ENCODE data around the gene TUB. TPM values are rescaled to one million over a fixed set of nuclear protein-coding genes. Genes with fewer than 3 reads are reported as not detected.

Gene TUB
- total RNA-seq, 2 donors from 2014 or later = 2.9 to 8.6 TPM

DNA sequence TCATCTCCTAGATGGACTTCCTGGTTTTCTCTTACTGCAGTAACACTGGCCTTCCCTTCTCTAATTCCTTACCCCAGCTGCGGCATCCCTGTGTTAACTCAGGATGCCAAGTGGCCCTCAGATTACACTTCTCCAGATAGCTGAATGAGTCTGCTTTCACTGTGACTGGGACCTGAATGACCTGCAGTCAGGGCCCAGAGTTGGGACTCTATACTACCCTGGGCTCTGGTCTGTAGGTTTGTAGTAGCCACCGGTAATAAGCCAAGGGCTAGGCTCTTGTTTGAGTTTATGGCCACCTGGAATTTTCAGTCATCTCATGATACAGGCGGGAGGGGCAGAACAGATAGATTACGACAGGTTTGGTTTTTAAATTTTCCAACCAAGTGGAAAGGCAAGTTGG, 24.1 kb downstream of the TUB start:
- H3K36me3 ChIP-seq (replicated peaks in 1 of 2; ENCODE audit: insufficient read depth in 1 of 2, low read depth in 2 of 2) = peaks cover 0 to 5% of the 10 kb centered on the region in 2 donors
- 75 to 95% methylated on average over 4 of the region's 4 CpGs for WGBS, 2 donors

GRCh38 chr11:8105666-8106065, 24.7 kb downstream of the TUB start:
- ATAC-seq = no peak
- 66 to 69% methylated on average over 3 of the region's 3 CpGs for WGBS, 2 donors
- intact Hi-C loops (cut with DNase I) = no loop called here
- DNase-seq = no peak
- Histone ChIP-seq H3K4me3 (no peak overlapping the region), H3K36me3 (replicated peaks in 1 of 2; ENCODE audit: insufficient read depth in 1 of 2, low read depth in 2 of 2) (peaks cover 0 to 5% of the 10 kb centered on the region in 2 donors), H3K9me3 (no peaks in the 10 kb centered on the region), H3K4me1 (no peaks in the 10 kb centered on the region), H3K27me3 (no peaks in the 10 kb centered on the region), H3K27ac (no peak overlapping the region)
- TF ChIP-seq POLR2A (IDR thresholded peaks at IDR 0.05) = no peak
- TF ChIP-seq CTCF (IDR thresholded peaks at IDR 0.05) = no peak

More for the DNA sequence above, 24.1 kb downstream of the TUB start:
- no peak overlapping the region for H3K27ac ChIP-seq
- no peak for ATAC-seq
- no peaks in the 10 kb centered on the region for H3K27me3 ChIP-seq
- no peak for DNase-seq
- H3K4me1 ChIP-seq = no peaks in the 10 kb centered on the region
- TF ChIP-seq POLR2A (IDR thresholded peaks at IDR 0.05) = no peak
- TF ChIP-seq CTCF (IDR thresholded peaks at IDR 0.05) = no peak
- H3K9me3 ChIP-seq = no peaks in the 10 kb centered on the region
- intact Hi-C loops (cut with DNase I) = no loop called here
- no peak overlapping the region for H3K4me3 ChIP-seq

GRCh38 chr11:8106679-8107078, 25.7 kb downstream of the TUB start:
- no peak overlapping the region for H3K4me3 ChIP-seq
- no peaks in the 10 kb centered on the region for H3K27me3 ChIP-seq
- ATAC-seq (no peak), DNase-seq (no peak)
- no peaks in the 10 kb centered on the region for H3K9me3 ChIP-seq
- intact Hi-C loops (cut with DNase I) = no loop called here
- 90 to 95% methylated on average over 2 of the region's 2 CpGs for WGBS, 2 donors
- H3K27ac ChIP-seq = no peak overlapping the region
- H3K4me1 ChIP-seq = no peaks in the 10 kb centered on the region
- TF ChIP-seq CTCF (IDR thresholded peaks at IDR 0.05) = no peak
- TF ChIP-seq POLR2A (IDR thresholded peaks at IDR 0.05) = no peak
- peaks cover 0 to 5% of the 10 kb centered on the region in 2 donors for H3K36me3 ChIP-seq (replicated peaks in 1 of 2; ENCODE audit: insufficient read depth in 1 of 2, low read depth in 2 of 2)

DNA sequence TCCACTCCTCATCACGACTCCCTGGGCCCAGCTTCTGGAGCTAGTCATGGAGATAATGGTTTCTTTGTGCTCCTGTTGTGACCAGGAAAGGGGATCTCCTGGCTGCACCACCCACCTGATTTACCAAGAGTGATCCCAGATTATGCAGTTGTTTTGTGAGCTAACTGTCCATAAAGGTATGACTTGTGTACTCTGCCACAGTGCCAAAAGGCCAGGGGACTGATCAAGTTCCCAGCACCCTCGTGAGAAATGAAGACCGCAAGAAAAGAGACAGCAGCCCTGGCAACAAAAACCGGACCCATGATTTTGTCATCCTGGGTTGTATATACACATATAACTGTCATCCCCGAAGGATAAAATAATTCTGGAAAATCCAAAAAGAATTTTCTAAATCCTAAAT, 26.6 kb downstream of the TUB start:
- H3K27ac ChIP-seq = no peak overlapping the region
- TF ChIP-seq POLR2A (IDR thresholded peaks at IDR 0.05) = no peak
- no peak for TF ChIP-seq CTCF (IDR thresholded peaks at IDR 0.05)
- ATAC-seq = no peak
- whole genome bisulfite sequencing, 2 donors = 73 to 81% methylated on average over 5 of the region's 5 CpGs
- no peak overlapping the region for H3K4me3 ChIP-seq
- H3K27me3 ChIP-seq = no peaks in the 10 kb centered on the region
- peaks cover 0 to 5% of the 10 kb centered on the region in 2 donors for H3K36me3 ChIP-seq (replicated peaks in 1 of 2; ENCODE audit: insufficient read depth in 1 of 2, low read depth in 2 of 2)
- intact Hi-C loops (cut with DNase I) = no loop called here
- H3K4me1 ChIP-seq = no peaks in the 10 kb centered on the region
- no peaks in the 10 kb centered on the region for H3K9me3 ChIP-seq
- DNase-seq = no peak

DNA sequence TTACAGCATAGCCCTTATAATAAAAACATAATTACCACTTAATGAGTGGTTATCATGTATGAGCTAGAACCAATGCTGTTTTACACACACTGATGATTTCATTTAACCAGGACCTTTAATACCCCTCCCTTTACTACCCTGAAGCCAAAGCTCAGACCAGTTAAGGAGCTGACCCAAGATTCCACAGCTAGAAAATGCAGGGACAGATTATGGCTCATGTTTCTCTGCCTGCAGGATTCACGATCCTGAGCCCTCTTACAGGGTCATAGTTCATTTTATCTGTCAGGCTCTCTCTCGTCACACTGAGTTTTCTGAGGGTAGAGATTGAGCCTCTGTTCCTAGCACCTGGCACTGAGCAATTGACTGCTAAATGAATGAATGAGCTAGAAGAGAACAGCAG, 27.4 kb downstream of the TUB start:
- H3K9me3 ChIP-seq = no peaks in the 10 kb centered on the region
- DNase-seq (no peak), ATAC-seq (no peak)
- no peaks in the 10 kb centered on the region for H3K4me1 ChIP-seq
- TF ChIP-seq POLR2A (IDR thresholded peaks at IDR 0.05) (no peak), CTCF (IDR thresholded peaks at IDR 0.05) (no peak)
- H3K27me3 ChIP-seq = no peaks in the 10 kb centered on the region
- WGBS, 2 donors = 62 to 87% methylated on average over 2 of the region's 2 CpGs
- H3K27ac ChIP-seq = no peak overlapping the region
- intact Hi-C loops (cut with DNase I) = no loop called here
- no peak overlapping the region for H3K4me3 ChIP-seq
- peaks cover 0 to 5% of the 10 kb centered on the region in 2 donors for H3K36me3 ChIP-seq (replicated peaks in 1 of 2; ENCODE audit: insufficient read depth in 1 of 2, low read depth in 2 of 2)

All from body of pancreas (tissue), 4 donors.